Measurements from ENCODE around the gene CAMSAP1. TPM values are rescaled to one million over a fixed set of nuclear protein-coding genes. Genes with fewer than 3 reads are reported as not detected.

The CAMSAP1 gene
- total and polyA plus RNA-seq, 2 of the 4 experiments (the other 2 are of a cell fraction): 8.2 to 19.5 TPM

DNA sequence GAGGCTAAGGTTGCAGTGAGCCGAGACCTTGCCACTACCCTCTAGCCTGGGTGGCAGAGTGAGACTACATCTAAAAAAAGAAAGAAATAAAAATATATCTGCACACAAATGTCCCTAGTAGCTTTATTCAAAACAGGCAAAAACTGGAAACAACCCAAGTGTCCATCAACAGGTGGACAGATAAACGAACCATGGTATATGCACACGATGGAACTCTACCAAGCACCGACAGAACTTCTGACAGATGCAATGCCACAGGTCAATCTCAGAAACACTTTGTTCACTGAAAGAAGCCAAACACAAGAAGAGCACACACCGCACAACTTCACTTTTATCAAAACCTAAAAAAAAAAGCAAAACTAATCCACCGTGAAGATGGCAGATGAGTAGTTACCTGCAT lies 30.4 kb downstream of the CAMSAP1 start:
- H2AK5ac ChIP-seq (ENCODE audit: low read depth, low read length): no peak overlapping the region
- ChIA-PET POLR2A (ENCODE audit: unreplicated experiment) (no interaction called here), CTCF (no interaction called here)
- no peak overlapping the region for H2BK5ac ChIP-seq (ENCODE audit: low read depth, low read length, poor library complexity, severe bottlenecking)
- H3K4me3 ChIP-seq (ENCODE audit: insufficient read depth, low read depth, low read length): no peak overlapping the region
- no peak overlapping the region for H3K18ac ChIP-seq (ENCODE audit: low read depth, low read length)
- H3K9me1 ChIP-seq (ENCODE audit: insufficient read depth, low read length): peaks cover 17% of the 10 kb centered on the region
- H4K91ac ChIP-seq (ENCODE audit: insufficient read depth, low read depth, low read length): no peak overlapping the region
- TF ChIP-seq MAZ (IDR thresholded peaks at IDR 0.05; ENCODE audit: borderline replicate concordance, low read depth, low read length): no peak
- no peak for TF ChIP-seq RCOR1 (IDR thresholded peaks at IDR 0.05; ENCODE audit: insufficient replicate concordance, low read length)
- no peak for TF ChIP-seq RAD21 (IDR thresholded peaks at IDR 0.05; ENCODE audit: low read length)
- TF ChIP-seq NFE2L2 (IDR thresholded peaks at IDR 0.05; ENCODE audit: low read depth, low read length): no peak
- TF ChIP-seq POLR2A (IDR thresholded peaks at IDR 0.05; ENCODE audit: low read depth, low read length): no peak
- no peak for TF ChIP-seq BHLHE40 (IDR thresholded peaks at IDR 0.05; ENCODE audit: low read depth, low read length)
- TF ChIP-seq, protein P1, sequence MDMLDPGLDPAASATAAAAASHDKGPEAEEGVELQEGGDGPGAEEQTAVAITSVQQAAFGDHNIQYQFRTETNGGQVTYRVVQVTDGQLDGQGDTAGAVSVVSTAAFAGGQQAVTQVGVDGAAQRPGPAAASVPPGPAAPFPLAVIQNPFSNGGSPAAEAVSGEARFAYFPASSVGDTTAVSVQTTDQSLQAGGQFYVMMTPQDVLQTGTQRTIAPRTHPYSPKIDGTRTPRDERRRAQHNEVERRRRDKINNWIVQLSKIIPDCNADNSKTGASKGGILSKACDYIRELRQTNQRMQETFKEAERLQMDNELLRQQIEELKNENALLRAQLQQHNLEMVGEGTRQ (IDR thresholded peaks at IDR 0.05; ENCODE audit: low read depth, low read length): no peak
- TF ChIP-seq MAFK (IDR thresholded peaks at IDR 0.05; ENCODE audit: low read depth, low read length): no peak
- TF ChIP-seq SMC3 (IDR thresholded peaks at IDR 0.05; ENCODE audit: low read depth, low read length): no peak
- no peak for TF ChIP-seq CEBPB (IDR thresholded peaks at IDR 0.05; ENCODE audit: low read depth, low read length)
- TF ChIP-seq RFX5 (IDR thresholded peaks at IDR 0.05; ENCODE audit: low read depth, low read length): no peak
- no peak overlapping the region for H2BK15ac ChIP-seq (ENCODE audit: low read depth, low read length)
- intact Hi-C loops (cut with micrococcal nuclease) (no loop called here), dilution Hi-C loops (cut with HindIII; ENCODE audit: low sequenced_read_pairs, unreplicated experiment) (no loop called here), in situ Hi-C loops (cut with MboI; ENCODE audit: low sequenced_read_pairs) (no loop called here)
- H2AFZ ChIP-seq (replicated peaks; ENCODE audit: low read length, poor library complexity): no peak overlapping the region
- no peak overlapping the region for H3K14ac ChIP-seq (replicated peaks; ENCODE audit: low read depth, low read length)
- no peak overlapping the region for H3K4ac ChIP-seq (ENCODE audit: low read depth, low read length)
- H2AK9ac ChIP-seq (replicated peaks; ENCODE audit: low read depth, low read length, poor library complexity): no peak overlapping the region
- no peak overlapping the region for H2BK120ac ChIP-seq (ENCODE audit: low read depth, low read length)
- WGBS, 2 experiments (ENCODE audit: extremely low coverage in 2 of 2, insufficient read length in 1 of 2): 82% methylated on average over 3 of the region's 6 CpGs; no CpG with 5 or more reads in 1 of the 2 experiments
- no peak overlapping the region for H3K27ac ChIP-seq (ENCODE audit: insufficient read depth, low read length)
- no peak overlapping the region for H3K4me2 ChIP-seq (ENCODE audit: low read depth, low read length)
- H2BK20ac ChIP-seq (ENCODE audit: low read depth, low read length): no peak overlapping the region
- H3K23ac ChIP-seq (ENCODE audit: low read depth, low read length): no peak overlapping the region
- no peak overlapping the region for H3K9ac ChIP-seq (ENCODE audit: low read depth, low read length)
- DNase-seq (no peak), ATAC-seq (ENCODE audit: low read depth) (no peak)
- H3K4me1 ChIP-seq (ENCODE audit: control insufficient read depth, insufficient read depth, low read length): peaks cover 2% of the 10 kb centered on the region
- H4K8ac ChIP-seq (ENCODE audit: low read depth in 2 of 2, low read length in 2 of 2): no peak overlapping the region
- no peak overlapping the region for H4K5ac ChIP-seq (ENCODE audit: low read depth, low read length)
- H4K20me1 ChIP-seq (ENCODE audit: insufficient read depth, low read length): peaks cover 49% of the 10 kb centered on the region
- H3K79me1 ChIP-seq (ENCODE audit: low read depth in 1 of 2, low read length in 2 of 2): peaks cover 37 to 59% of the 10 kb centered on the region in 2 experiments
- H3K27me3 ChIP-seq (ENCODE audit: control insufficient read depth, insufficient read depth, low read length): no peaks in the 10 kb centered on the region
- no peak overlapping the region for H3K56ac ChIP-seq (ENCODE audit: extremely low read depth, insufficient read depth, low read length)
- H3K36me3 ChIP-seq (ENCODE audit: control insufficient read depth, insufficient read depth, low read length): peaks cover 4% of the 10 kb centered on the region
- no peaks in the 10 kb centered on the region for H3K9me3 ChIP-seq (ENCODE audit: control insufficient read depth, insufficient read depth, low read length)
- no TSS peak for BruUV-seq (replicated peaks)

Measured in IMR-90 (cell line).